ENCODE results near the gene MS4A3.
"Not testable (repeated sequence)": the region's sequence is repeated elsewhere in the genome, so short reads cannot be mapped to it uniquely, and the experiment has no call there.

Gene MS4A3

GRCh38 chr11:60056349-60056969 is at the start of gene MS4A3:
Gene MS4A3 (plus strand): TSS chr11:60056665. CDS start chr11:60061161, 4,496 bp downstream.
- no peak for DNase-seq (ENCODE audit: low spot score)

GRCh38 chr11:60016881-60017280 is 39.6 kb upstream of the MS4A3 start, which contains the start of gene OOSP4B:
Gene OOSP4B (plus strand): TSS chr11:60017181.
- DNase-seq (ENCODE audit: low spot score): no peak

DNA sequence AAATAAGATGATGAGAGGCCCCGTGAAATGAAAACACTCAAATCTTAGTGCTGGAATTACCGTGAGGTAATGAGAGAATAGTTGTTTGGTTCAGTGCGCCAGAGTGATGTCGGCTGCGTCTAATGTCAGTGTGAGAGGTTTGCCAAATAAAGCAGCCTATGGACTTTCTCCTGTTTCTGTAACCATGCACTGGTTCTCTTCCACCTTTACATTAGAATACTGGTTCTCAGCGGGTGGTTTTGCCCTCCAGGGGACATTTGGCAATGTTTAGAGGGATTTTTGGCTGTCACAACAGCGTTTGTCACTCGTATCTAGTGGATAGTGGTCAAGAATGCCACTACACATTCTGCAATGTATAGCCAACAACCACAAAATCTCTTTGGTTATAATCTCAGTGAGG is 38.4 kb upstream of the MS4A3 start:
- DNase-seq (ENCODE audit: low spot score): no peak

DNA sequence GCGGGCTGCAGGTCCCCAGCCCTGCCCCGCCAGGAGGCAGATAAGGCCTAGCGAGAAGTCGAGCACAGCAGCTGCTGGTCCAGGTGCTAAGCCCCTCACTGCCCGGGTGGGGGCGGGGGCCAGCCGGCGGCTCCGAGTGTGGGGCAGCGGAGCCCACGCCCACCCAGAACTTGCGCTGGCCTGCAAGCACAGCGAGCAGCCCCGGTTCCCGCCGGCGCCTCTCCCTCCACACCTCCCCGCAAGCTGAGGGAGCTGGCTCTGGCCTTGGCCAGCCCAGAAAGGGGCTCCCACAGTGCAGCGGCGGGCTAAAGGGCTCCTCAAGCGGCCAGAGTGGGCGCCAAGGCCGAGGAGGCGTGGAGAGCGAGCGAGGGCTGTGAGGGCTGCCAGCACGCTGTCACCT is 36.1 kb upstream of the MS4A3 start:
- not testable (repeated sequence) for DNase-seq (ENCODE audit: low spot score)

DNA sequence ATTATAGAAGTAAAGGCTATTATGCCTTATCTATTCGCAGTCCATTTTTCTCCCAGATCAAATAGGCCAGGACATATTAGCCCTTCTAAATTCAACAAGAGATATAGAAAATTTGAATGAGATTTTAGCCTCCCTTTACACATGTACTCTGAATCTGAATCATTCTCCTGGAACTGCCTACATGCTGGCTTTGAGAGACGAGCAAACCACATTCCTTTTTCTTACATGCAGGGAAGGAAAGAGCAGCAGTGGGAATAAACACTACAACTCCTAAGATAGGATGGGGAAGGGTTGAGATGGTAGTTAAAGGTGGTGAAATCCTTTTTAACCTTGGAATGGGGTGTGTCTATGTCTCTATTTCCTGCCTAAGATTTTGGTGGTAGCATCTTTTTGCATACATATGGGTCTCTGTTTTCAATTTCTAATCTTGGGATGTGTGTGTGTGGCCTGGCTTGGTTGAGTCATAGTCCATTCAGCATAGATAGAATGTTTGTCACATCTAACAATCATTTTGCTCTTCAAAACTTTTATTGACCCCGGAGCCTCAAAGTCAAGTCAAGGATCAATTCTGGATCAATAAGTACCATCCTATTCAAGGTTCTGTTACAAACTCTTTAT is 27.3 kb upstream of the MS4A3 start:
- no peak for DNase-seq (ENCODE audit: low spot score)

DNA sequence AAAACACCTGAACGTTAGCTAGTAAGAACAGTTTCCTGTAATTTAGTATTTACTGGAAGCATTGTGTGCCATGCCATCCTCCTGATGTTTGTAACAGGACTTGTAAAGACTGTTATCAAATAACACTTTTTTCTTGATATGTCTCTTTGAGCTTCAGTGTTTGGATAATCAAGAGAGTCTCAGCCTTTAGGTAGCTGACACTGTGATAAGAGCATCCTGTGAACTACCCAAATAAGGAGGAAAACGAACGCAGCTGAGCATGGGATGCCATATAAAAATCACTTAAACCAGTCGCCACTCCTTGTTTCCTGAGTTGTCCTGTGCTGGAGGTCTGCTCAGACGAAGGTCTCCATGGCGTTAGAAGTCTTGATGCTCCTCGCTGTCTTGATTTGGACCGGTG is 16.4 kb upstream of the MS4A3 start, which contains the start of gene OOSP2:
Gene OOSP2 (plus strand): TSS at position 301 of the 400 bp plus-strand sequence. CDS start 51 bp downstream, at position 352.
- no peak for DNase-seq (ENCODE audit: low spot score)

DNA sequence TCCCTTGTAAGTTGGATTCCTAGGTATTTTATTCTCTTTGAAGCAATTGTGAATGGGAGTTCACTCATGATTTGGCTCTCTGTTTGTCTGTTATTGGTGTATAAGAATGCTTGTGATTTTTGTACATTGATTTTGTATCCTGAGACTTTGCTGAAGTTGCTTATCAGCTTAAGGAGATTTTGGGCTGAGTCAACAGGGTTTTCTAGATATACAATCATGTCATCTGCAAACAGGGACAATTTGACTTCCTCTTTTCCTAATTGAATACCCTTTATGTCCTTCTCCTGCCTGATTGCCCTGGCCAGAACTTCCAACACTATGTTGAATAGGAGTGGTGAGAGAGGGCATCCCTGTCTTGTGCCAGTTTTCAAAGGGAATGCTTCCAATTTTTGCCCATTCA is 6.0 kb upstream of the MS4A3 start:
- DNase-seq (ENCODE audit: low spot score): not testable (repeated sequence)

GRCh38 chr11:60050839-60051238 is 5.6 kb upstream of the MS4A3 start:
- not testable (repeated sequence) for DNase-seq (ENCODE audit: low spot score)

- no peak for DNase-seq (ENCODE audit: low spot score)
Measured at GRCh38 chr11:60059052-60059451, 2.6 kb downstream of the MS4A3 start.

GRCh38 chr11:60059521-60060240 is 3.2 kb downstream of the MS4A3 start:
- no peak for DNase-seq (ENCODE audit: low spot score)

DNA sequence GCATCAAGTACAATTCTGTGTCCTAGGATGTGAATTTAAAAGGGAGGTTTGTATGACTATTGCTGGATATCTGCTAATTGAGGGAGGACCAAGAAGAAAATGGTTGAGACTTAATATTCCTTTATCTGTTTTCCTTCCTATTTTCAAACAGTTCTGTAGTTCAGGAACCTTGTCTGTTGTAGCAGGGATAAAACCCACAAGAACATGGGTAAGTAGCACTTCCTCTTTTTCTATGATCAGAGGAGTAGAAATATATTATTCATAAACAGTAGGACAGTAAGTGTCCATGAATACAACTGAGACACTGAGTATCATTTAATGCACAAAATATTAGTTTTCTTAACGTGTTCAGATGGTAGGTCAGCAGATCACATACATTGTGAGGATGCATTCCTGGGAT is 7.6 kb downstream of the MS4A3 start:
- no peak for DNase-seq (ENCODE audit: low spot score)

DNA sequence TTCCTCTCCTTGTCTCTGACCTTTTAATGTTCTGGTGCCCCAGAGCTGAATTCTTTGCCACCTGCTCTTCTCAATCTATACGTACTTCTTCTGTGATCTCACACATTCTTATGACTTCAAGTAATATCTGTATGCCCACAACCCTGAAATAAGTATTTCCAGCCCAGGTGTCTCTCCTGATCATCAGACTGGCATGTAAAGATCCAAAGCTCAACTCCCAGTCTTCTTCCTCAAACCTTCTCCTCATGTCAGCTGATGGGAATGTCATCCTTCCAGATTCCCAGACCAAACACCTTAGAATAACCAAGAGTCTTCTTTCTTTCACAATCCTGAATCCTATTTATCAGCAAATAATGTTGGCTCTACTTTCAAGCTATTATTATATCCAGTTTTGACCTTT is 9.3 kb downstream of the MS4A3 start:
- DNase-seq (ENCODE audit: low spot score): no peak

DNA sequence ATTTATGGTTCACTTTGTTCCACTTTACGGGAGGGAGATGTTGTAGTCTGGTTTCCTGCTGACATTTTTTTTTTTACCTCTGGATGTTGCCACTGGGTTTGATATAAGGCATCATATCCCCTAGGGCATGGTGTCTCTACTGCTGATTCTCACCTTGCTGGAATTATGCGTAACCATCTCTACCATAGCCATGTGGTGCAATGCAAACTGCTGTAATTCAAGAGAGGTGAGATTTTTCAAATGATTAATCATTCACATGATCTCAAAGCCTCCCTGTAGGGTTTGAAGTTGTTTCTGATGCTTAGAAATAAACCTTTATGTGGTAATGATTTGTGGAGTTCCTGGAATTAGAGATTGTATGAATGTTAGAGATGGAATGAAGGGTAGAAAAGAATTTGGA is 13.0 kb downstream of the MS4A3 start:
- DNase-seq (ENCODE audit: low spot score): no peak

GRCh38 chr11:60071644-60072043 is 15.2 kb downstream of the MS4A3 start:
- not testable (repeated sequence) for DNase-seq (ENCODE audit: low spot score)

DNA sequence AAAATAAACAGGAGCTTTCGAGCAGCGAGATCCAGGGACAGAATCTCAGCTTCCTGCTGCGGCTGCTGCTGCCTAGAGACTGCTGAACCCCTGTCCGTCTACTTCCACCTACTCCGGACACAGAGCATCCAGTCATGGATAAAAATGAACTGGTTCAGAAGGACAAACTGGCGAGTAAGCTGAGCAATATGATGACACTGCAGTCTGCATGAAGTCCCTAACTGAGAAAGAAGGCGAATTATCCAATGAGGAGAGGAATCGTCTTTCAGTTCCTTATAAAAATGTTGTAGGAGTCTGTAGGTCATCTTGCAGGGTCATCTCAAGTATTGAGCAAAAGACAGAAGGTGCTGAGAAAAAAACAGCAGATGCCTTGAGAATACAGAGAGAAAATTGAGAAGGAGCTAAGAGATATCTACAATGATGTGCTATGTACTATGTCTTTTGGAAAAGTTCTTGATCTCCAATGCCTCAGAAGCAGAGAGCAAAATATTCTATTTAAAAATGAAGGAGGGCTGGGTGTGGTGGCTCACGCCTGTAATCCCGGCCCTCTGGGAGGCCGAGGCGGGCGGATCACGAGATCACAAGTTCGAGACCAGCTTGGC is 20.9 kb downstream of the MS4A3 start:
- DNase-seq (ENCODE audit: low spot score): no peak

GRCh38 chr11:60077981-60078380 is 21.5 kb downstream of the MS4A3 start:
- no peak for DNase-seq (ENCODE audit: low spot score)

DNA sequence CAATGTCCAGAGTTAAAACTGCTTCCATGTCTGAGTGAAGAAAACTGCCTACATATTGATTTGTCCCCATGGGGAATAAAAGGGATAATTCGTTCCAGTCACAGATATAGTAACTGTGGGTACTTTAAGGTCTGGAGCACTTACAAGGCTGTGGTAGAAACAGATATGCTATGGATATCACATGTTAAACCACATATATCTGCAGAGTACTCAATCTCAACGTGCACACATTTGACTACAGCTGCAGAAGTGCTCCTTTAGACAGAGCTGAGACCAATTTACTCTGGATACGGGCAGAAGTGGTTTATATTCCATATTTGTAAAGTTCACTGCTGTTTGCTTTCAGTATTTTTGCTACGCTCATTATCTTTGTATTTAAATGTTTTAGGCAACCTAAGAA is 22.3 kb downstream of the MS4A3 start:
- no peak for DNase-seq (ENCODE audit: low spot score)

- no peak for DNase-seq (ENCODE audit: low spot score)
Measured at GRCh38 chr11:60080535-60080934, 24.1 kb downstream of the MS4A3 start.

GRCh38 chr11:60084631-60085273 is 28.3 kb downstream of the MS4A3 start:
- no peak for DNase-seq (ENCODE audit: low spot score)

GRCh38 chr11:60085909-60086308 is 29.4 kb downstream of the MS4A3 start:
- DNase-seq (ENCODE audit: low spot score): no peak

- no peak for DNase-seq (ENCODE audit: low spot score)
Measured at GRCh38 chr11:60087239-60087638, 30.8 kb downstream of the MS4A3 start.

- no peak for DNase-seq (ENCODE audit: low spot score)
Measured at GRCh38 chr11:60088364-60088763, 31.9 kb downstream of the MS4A3 start, which contains the start of gene MS4A2. Gene MS4A2 (plus strand): TSS chr11:60088664. CDS start chr11:60088766, 102 bp downstream.

Data from putamen (tissue), 1 donor.